Keratinocyte (primary cell): ENCODE measurements around the gene SND1.

Experiments
- CTCF ChIP-seq, 3 experiments: IDR thresholded peaks in 1 of 3; conservative IDR thresholded peaks in 1 of 3; optimal IDR thresholded peaks in 1 of 3; 2 replicates in 2 of 3; 3 replicates in 1 of 3; pipeline versions ENCODE3 to v1.5.1; 2011; ENCODE audit warnings: low read length in 3 of 3, mild to moderate bottlenecking in 3 of 3, moderate library complexity in 2 of 3, control low read depth in 1 of 3, inconsistent platforms in 1 of 3; ENCODE audit not compliant: insufficient read depth in 2 of 3; ENCODE audit errors: extremely low read depth in 1 of 3
- EZH2 ChIP-seq: IDR thresholded peaks from one replicate; pipeline ENCODE4 v1.6.1; 2012; ENCODE audit warnings: inconsistent platforms, mild to moderate bottlenecking, low read length, moderate library complexity

DNA sequence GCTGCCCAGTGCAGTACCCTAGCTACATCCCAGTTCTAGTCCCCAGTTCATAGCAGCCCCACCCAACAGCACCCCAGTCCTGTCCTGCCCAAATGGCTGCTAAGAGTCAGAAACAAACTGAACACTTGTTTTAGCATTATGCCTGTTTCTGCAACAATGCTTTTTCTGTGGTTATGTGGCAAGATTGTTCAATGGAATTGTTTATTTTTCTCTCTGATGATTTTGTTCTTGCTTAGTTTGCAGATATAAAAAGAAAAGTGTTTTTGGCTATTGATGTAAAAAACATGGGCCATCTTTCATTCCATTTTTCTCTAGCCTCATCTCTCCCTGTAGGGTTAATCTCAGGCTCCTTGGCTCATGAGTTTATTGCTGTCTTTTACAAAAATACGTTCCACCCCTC, 336.8 kb downstream of the SND1 start:
- TF ChIP-seq EZH2 (no peak), CTCF (optimal IDR thresholded peaks at IDR 0.05 in 1 of 3, IDR thresholded peaks at IDR 0.05 in 1 of 3, conservative IDR thresholded peaks at IDR 0.05 in 1 of 3; ENCODE audit: extremely low read depth in 1 of 3, insufficient read depth in 2 of 3, low read length in 3 of 3) (no peak)
